HG03521 (cell line): ENCODE data around the gene PIKFYVE.
A peak's percentile ranks its signal among the peaks of the same experiment; 100 is the strongest.
"Not testable (repeated sequence)": the region's sequence is repeated elsewhere in the genome, so short reads cannot be mapped to it uniquely, and the experiment has no call there.

ENCODE experiments used
- ATAC-seq: cut with Tn5 transposase; IDR thresholded peaks from one replicate; pipeline ENCODE4 v1.9.1; 2021; ENCODE audit warnings: mild to moderate bottlenecking, moderate library complexity; ENCODE audit not compliant: unreplicated experiment

PIKFYVE gene

DNA sequence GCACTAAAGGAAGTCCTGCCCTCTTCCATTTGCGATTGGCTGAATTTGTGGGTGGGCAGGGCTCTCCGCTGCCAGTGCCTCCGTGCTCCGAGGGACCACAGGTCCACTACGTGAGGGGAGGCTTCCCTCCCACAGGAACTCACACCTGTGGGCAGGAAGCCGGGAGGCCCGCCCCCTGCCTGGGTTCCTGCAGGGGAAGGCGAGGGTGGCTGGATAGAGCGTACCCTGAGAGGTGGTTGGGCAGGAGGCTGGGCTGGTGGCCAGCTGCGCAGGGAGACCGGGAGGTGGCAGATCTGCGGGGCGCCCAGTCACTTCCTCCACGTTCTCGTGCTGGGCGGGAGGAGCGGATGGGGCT, 93.6 kb downstream of the PIKFYVE start:
- no peak for ATAC-seq

DNA sequence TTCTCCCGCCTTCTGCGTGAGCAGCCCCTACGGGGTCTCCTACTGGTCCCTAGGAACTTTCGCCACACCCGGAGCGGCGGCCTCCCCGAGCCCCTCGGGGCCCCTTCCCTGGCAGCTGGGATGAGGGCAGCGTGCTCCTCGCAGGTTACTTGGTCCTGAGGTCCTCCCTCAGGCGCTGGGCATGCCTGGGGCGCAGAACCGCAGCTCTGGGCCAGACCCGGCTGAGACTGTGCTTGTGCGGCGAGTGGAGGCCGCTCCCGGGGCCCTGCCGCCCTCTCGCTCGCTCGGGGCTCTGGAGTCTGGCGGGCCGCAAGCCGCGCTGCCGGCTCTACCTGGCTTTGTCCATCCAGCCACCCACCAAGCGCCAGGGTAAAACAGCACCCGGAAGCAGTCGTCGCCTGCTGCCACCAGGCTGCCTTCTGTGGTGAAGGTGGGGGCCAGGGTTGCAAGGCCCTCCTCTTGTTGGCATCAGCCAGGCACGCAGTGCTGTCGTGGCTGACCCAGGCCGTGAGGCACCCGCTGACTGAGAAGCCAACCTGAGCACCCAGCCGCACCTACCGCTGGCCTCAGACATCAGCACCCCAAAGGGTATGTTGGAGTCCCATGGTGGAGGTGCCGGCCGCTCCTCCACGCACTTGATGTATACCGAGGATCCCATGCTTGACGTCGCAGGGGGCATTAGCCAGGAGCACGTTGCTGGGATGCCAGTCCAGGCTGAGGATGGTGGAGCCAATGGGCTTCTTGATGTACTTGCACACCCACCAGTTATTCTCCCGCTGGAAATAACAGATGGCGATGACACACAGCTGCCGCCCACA, 94.4 kb downstream of the PIKFYVE start:
- ATAC-seq = no peak

DNA sequence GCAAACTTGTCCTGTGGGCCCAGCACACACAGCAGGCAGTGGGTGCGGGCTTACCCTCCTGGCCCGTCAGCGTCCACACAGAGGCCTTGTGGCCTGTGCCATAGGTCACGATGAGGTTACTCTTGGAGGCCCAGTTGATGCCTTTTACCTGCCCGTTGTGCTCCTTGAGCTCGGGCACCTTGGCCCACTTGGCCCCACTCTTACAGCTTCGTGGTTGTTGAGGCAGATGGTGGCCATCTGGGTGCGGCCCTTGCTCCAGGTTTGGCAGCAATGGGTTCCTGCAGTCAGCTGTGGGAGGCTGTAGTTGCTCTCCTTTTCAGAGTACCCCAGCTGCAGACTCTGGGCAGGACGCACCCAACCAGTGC, 95.0 kb downstream of the PIKFYVE start:
- ATAC-seq = no peak

DNA sequence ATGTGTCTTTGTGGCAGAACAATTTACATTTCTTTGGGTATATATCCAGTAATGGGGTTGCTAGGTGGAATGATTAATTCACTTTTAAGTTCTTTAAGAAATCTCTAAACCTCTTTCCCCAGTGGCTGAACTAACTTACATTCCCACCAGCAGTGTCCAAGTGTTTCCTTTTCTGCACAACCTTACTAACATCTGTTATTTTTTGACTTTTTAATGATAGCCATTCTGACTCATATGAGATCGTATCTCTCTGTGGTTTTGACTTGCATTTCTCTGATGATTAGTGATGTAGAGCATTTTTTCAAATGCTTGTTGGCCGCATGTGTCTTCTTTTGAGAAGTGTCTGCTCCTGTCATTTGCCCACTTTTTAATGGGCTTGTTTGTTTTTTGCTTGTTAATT, 97.4 kb downstream of the PIKFYVE start:
- peak; percentile 37 for ATAC-seq

DNA sequence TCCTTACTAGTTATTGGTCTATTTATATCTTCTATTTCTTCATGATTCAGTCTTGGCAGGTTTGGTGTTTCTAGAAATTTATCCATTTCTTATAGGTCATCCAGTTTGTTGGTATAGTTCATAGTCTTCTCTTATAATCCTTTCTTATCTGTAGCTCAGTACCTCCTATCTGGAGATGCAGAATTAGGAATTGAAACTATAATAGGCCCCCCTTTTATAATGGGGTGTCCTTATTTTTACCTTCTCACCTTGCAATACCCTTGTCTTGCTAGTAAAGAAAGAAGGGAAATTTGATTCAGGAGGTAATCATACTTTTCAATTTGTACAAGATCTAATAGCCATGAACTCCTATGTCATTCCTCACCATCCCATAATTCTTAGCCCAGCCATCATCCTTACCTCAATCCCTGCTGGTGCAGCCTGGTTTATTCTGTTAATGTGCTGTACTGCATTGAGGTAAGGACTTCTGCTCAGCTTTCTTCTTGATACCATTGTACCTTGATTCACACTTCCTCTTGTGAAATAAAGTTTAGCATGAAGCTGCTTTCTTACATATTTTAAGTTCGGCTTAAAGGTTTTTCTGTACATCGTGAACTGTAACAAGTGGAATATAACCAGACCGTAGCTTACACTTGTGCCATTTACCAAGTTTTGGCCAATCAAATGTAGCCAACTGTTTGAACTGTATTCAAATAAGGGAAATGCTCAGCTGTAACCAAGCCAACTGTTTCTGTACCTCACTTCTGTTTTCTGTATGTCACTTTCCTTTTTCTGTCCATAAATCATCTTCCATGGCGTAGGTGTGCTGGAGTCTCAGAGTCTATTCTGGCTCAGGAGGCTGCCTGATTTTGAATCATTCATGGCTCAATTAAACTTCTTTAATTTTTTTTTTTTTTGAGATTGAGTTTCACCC, 100.4 kb downstream of the PIKFYVE start:
- ATAC-seq = peak; percentile 52

DNA sequence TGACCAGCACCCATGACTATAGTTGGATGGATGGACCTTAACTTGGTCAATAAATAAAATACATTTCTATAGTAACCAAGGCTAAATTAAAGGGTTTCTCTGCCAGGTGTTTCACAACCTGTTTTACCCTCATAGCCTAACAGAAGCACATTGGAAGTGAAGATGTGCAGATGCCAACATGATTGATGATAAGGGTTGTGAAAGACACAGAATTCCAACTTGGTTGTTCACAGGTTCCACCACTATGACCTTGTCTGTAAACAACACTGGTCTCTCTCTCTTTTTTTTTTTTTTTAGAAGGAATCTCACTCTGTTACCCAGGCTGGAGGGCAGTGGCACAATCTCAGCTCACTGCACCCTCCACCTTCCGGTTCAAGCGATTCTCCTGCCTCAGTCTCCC, 103.0 kb downstream of the PIKFYVE start:
- no peak for ATAC-seq

DNA sequence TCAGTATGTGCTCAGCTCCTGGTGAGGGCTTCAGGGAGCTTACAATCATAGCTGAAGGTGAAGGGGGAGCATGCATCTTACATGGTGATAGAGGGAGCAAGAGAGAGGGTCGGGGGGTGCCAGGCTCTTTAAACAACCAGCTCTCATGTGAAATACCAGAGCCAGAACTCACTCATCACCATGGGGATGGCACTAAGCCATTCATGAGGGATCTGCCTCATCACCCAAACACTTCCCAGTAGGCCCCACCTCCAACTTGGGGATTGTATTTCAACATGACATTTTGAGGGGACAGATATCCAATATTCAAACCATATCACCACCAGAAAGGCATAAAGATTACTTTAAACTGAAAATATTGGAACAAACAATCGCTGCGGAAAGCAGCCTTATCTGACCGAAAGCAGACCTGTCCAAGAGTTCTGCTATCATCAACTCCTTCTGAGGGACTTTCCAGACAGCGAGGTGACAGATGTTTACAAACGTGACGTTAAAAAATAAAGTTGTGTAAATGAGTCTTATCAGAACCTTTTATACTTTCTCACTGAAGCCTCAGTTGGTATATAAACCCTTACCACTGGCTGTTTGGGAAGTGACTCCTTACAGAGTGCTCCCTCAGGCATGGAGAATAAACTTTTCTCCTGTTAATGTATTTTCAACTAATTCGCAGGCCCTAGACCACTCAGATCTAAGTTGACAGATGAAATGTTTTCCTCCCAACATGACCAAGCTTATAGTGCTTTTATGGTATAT, 105.0 kb downstream of the PIKFYVE start:
- no peak for ATAC-seq

DNA sequence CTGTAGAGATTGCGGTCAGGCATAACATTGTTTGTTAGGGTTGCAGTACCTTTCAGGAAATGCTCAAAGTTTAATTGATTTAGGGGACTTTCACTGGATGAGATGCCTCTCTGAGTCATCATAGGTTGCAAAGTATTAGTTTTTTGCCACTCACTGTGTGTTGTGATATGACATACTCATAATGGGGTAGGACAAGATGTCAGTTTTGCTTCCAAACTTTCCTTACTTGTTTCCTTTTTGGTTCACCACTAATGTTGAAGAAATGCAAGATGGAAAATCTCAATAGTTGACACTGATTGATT, 105.5 kb downstream of the PIKFYVE start:
- ATAC-seq = no peak

DNA sequence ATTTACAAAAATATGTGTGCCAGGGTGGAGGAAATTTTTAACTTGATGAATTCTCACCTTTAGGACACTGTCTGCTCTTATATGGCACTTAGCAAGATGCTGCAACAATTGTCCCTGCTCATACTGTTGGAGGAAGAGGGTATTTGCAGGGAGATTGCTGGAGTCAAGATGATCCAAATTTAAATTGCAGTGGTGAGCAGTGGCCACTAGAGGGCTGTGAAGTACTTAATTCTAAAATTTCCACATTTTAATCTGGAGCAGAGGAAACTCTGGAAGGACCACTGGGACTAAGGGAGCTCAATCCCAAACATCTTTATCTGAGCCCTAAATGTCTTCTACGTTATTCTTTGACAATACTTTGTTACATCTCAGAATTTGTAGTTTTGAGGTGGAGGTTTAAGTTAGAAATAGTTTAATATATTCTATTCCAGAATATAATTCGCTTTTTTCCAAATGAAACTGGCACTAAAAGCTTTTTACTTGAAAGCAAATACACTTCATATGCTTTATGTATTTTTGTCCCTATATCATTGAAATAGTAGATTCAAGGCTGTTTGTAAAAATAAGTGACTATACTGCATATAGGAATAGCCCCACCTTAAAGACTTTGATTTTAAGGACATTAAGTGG, 107.5 kb downstream of the PIKFYVE start:
- no peak for ATAC-seq

DNA sequence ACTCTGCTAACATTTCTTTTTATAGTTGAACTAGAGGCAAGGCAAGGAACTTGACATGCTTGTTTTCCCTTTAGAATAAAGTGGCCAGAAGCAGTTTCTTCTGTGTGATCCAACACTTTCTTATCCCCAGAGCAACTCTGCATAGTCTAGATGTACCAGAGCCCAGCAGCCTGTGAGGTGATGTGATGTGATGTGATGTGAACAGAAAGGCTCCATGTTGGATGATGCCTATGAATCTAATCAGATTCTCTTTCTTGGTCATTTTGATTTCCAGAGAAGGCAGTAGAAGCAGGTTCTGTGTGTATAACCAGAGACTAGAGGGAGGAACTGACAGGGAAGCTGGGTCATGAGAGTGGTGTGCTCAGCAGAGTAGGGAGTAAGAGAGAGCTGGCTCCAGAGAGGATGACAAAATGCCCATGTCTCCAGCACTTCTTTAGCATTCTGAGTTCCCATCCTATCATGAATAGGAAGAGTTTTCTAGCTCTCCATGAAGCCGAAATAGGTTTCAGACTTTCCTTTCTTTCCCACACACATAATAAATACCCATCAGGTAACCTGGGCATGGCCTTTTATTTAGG, 109.5 kb downstream of the PIKFYVE start:
- no peak for ATAC-seq

DNA sequence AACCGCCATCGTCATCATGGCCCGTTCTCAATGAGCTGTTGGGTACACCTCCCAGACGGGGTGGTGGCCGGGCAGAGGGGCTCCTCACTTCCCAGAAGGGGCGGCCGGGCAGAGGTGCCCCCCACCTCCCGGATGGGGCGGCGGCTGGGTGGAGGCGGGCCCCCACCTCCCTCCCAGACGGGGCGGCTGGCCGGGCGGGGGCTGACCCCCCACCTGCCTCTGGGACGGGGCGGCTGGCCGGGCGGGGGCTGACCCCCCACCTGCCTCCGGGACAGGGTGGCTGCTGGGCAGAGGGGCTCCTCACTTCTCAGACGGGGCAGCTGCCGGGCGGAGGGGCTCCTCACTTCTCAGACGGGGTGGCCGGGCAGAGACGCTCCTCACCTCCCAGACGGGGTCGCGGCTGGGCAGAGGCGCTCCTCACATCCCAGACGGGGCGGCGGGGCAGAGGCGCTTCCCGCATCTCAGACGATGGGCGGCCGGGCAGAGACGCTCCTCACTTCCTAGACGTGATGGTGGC, 111.3 kb downstream of the PIKFYVE start:
- not testable (repeated sequence) for ATAC-seq

DNA sequence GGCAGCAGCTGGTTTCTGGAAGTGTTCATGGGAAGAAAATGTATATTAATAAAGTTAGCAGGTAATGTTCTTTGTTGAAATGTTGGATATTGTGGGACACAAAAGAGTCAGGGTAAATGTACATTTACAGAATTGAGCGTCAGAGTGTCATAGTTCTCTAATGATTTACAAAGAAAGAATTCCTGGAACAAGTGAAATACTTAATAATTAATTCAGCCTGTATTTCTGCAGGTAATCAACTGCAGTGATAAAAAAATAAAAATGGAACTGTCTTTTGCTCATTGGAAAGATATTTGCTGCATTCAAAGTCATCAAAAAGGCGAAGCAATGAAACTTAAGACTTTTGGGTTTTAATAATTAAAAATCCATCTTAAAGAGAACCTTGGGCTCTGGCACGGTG, 113.1 kb downstream of the PIKFYVE start:
- ATAC-seq = no peak

DNA sequence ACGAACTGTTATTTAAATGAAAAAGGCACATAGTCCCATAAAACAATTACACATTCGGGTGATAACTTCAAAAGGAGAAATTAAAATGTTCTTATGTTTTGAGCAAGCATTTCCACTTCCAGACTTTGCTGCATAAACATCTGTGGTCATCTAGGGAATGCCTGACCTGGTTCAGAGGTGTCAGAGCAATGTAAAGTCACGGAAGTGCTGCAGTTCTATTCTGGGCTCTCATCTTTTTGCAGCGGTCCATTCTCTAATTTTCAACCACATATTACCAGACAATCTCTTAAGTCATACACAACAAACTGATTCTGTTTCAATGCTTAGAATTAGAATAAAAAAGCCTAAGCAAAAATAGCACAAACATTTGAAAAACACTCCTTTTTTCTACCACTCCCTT, 118.6 kb downstream of the PIKFYVE start:
- ATAC-seq = no peak

DNA sequence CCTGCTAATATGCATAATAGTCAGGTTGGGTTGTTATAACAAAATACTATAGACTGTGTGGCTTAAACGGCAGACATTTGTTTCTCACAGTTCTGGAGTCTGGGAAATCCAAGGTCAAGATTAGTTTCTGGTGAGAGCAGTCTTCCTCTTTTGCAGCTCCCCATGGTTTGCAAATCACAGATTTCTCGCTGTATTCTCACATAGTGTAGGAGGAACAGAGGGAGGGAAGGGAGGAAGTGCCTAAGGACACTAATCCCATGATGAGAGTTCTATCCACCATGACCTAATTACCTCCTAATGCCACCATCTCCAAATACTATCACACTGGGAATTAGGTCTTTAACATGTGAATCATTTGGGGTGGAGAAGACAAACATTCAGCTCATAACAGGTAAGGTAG, 120.5 kb downstream of the PIKFYVE start:
- no peak for ATAC-seq

DNA sequence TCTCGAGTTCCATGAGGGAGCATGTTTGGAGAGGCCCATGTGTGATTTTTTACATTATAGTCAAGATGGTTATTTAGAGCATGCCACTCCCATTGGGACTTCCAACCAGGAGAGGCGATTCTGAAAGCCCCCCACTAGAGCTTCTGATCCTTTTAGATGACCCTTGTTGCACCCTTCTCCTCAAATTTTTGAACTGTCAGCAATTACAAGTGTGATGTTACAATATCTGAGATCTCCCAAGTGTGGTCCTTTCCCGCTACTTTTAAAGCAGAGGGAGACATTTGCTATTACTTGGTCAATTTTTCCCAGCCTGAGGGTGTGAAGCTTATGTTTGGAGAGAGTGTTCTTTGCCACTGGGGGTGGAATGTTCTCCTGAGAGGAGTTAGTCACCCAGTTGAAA, 123.9 kb downstream of the PIKFYVE start:
- ATAC-seq = no peak

DNA sequence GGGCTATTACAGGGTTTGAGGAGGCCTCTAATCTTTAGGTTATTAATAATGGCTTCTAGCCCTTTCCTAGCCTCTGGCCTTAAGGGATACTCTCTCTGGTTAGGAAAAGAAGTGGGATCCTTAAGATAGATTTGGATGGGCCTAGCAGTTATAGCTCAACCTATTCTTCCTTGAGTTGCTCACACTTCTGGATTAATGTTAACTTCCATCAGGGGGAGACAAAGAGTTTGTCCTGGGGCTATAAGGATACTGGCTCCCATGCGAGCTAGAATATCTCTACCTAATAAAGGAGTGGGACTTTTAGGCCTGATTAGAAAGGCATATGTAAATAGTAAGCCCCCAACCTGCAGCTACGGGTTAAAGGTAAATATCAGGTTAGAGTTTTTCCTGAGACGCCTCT, 126.2 kb downstream of the PIKFYVE start:
- ATAC-seq = no peak

DNA sequence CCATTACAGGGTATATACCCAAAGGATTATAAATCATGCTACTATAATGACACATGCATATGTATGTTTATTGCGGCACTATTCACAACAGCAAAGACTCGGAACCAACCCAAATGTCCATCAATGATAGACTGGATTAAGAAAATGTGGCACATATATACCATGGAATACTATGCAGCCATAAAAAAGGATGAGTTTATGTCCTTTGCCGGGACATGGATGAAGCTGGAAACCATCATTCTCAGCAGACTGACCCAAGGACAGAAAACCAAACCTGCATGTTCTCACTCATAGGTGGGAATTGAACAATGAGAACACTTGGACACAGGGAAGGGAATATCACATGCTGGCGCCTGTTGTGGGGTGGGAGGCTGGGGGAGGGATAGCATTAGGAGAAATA, 130.7 kb downstream of the PIKFYVE start:
- ATAC-seq = not testable (repeated sequence)

DNA sequence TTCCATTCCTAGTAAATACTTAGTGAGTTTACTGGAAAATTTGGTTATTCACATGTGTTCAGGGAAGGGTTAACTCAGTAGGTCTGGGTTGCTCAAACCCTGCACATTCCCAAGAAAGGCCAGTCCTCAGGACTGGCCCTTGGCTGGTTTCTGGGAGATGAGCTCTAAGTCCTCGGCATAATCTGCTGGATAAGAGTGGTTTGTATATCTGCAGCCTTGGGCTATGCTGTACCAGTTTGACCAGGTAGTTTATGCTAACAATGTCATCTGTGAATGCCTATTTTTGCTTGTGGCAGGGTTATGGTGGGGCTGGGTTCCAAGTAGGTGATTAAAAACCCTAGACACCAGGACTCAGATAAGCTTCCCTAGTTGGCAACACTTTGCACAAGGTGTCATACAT, 133.1 kb downstream of the PIKFYVE start:
- no peak for ATAC-seq

DNA sequence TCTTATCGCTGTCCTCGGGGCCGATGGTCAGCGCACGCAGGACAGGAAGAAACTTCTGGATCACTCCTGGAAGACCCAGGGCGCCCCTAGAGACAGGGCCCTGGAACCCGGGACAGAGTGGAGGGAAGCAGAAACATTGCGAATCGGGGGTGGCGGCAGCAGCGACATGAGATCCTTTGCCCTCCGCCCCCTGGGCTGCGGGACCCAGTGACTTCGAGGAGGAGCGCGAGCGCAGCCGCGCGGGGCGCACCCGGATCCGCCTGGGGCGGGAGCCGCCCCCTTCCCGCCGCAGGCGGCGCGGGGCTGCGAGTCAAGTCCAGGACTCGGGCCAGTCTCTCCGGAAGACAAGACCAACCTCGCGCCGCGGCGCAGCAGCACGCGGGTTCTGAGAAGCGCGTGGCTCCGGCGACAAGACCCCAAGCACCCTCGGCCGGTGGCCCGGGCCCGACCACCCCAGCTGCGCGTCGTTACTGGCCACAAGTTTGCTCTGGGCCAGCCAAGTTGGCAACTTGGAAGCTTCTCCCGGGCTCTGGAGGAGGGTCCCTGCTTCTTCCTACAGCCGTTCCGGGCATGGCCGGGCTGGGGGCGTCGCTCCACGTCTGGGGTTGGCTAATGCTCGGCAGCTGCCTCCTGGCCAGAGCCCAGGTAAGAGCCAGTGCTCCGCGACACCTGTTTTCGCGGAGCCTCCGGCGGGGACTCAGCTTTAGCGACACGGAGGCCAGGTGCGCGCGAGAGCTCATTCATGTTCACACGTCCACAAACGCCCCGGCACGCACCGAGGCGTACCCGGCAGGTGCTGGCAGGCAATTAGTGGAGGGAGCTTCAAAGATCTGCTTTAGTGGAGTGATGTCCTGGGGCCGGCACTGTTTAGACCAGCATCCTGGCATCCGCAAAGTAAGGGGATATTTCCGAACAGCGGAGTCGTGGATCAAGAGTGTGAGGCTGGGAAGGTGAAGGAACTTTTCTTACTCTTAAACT, 140.7 kb downstream of the PIKFYVE start, which contains the start of gene PTH2R:
PTH2R (plus strand) TSS at position 319 of the 978 bp plus-strand sequence; CDS start at position 571, 252 bp downstream.
- no peak for ATAC-seq
